Astrocyte of the spinal cord (primary cell): ENCODE data around the gene UBE2E2.

Experiments
- DNase-seq: peaks from one replicate; pipeline ENCODE4 v3.0.0; 2011; ENCODE audit warnings: low read depth, low spot score
- H3K4me3 ChIP-seq: 2 replicates; pipeline ENCODE4 v1.5.1; 2011; ENCODE audit warnings: low read depth, mild to moderate bottlenecking, low read length, moderate library complexity
- in situ Hi-C: cut with HindIII; loops from 2 replicates; pipeline ENCODE4 v1.10.0; 2017; ENCODE audit warnings: low sequenced_read_pairs
- TF ChIP-seq, protein P1 (sequence below): IDR thresholded peaks from 2 replicates; pipeline ENCODE4 v1.5.1; 2012; ENCODE audit warnings: low read depth, mild to moderate bottlenecking, low read length, inconsistent platforms

The UBE2E2 gene

DNA sequence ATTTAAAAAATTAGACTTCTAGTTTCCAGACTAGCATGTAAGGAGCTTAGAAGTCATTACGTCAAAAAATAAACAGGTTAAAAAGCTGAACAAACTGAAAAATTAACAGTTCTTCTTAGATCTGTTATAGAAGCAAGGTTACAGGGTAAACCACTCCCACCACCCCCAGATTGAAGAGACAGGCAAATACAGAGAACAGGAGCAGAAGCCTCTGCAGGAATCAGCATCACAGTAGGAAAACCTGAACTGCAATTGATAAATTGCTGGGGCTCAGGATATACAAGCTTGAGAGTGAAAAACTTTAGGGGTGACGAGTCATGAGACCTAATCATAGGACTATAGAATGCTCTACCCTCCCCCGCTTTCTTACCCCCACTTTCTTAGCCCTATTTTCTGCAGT is 222.3 kb downstream of the UBE2E2 start:
- H3K4me3 ChIP-seq, result no peak overlapping the region
- in situ Hi-C loops, result no loop called here
- no peak for DNase-seq
- TF ChIP-seq, protein P1, sequence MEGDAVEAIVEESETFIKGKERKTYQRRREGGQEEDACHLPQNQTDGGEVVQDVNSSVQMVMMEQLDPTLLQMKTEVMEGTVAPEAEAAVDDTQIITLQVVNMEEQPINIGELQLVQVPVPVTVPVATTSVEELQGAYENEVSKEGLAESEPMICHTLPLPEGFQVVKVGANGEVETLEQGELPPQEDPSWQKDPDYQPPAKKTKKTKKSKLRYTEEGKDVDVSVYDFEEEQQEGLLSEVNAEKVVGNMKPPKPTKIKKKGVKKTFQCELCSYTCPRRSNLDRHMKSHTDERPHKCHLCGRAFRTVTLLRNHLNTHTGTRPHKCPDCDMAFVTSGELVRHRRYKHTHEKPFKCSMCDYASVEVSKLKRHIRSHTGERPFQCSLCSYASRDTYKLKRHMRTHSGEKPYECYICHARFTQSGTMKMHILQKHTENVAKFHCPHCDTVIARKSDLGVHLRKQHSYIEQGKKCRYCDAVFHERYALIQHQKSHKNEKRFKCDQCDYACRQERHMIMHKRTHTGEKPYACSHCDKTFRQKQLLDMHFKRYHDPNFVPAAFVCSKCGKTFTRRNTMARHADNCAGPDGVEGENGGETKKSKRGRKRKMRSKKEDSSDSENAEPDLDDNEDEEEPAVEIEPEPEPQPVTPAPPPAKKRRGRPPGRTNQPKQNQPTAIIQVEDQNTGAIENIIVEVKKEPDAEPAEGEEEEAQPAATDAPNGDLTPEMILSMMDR, result no peak

DNA sequence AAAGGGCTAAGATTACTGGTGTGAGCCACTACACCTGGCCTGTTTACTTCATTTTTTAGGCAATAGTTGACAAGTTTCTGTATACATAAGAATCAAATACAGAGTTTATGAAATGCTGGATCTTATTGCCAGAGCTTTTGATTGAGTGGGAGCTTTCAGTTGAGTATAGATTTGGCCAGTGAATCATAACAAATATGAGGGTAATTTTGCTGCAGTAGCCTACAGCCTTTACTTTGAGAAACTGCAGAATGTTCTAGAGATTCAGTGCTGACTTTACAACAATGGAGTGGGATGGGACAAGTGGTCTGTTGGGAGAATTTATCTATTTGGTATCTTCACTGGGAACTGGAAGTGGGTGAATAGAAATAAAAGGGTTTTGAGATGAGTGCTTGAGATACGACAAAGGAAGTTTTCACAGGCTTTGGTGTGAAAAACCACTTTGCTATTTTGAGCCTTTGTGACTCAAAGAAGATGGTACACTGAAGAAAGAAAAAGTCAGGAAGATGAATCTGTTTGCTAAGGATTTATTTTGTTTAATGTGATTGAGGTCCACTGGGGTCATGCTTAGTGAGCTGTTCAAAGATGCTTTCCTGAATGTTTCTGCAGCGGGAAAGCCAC is 227.8 kb downstream of the UBE2E2 start:
- no peak overlapping the region for H3K4me3 ChIP-seq
- DNase-seq, result peak; percentile 18
- in situ Hi-C loops, result no loop called here
- TF ChIP-seq, protein P1, result no peak

DNA sequence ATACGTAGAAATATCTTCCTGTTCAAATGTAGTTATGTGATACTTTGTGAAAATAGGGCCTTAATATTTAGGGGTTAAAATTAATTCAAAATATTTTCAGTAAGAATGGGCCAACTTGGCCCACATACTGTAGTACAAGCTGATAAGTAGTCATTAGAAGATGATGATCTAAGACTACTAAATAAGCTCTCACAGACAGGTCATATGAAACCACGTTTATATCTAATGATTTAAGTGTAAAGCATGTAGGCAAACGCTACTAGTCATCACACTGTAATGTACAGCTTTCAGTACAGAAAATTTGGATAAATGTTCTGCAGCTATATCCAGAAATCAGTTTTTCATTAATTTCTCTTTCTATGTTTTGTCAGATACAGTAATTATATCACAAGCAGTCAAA is 228.6 kb downstream of the UBE2E2 start:
- H3K4me3 ChIP-seq, result no peak overlapping the region
- DNase-seq, result no peak
- TF ChIP-seq, protein P1, result no peak
- in situ Hi-C loops, result no loop called here

DNA sequence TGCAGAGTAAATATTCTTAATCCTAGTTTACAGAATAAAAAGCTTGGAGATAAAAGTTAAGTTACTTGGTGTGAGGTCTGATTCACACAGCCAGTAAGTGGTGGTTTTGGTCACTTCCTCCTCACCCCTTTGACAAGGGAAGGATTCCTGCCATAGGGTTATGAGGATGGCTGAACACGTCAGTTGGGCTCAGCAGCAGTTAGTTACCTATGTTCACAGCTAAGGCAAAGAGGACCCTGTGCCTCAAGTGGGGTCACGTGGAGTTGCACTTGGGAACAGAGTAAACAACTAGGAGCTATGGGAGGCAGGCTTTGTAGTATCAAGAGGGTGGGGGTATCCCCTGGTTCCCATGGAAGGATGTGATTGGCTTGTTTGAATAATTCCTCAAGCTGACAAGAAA is 232.2 kb downstream of the UBE2E2 start:
- in situ Hi-C loops, result no loop called here
- TF ChIP-seq, protein P1, result no peak
- H3K4me3 ChIP-seq, result no peak overlapping the region
- DNase-seq, result no peak

DNA sequence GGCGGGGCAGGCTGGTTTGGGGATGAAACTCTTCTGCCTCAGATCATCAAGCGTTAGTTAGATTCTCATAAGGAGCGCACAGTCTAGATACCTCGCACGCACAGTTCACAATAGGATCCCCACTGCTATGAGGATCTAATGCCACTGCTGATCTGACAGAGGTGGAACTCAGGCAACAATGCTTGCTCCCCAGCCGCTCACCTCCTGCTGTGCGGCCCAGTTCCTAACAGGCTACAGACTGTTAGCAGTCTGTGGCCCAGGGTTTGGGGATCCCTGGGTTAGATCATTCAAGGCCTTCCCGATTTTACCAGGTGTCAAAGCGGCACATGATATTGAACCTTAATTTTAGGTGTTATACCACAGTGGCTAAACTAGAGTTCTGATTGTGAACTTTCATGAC is 232.8 kb downstream of the UBE2E2 start:
- H3K4me3 ChIP-seq, result no peak overlapping the region
- TF ChIP-seq, protein P1, result no peak
- in situ Hi-C loops, result no loop called here
- no peak for DNase-seq

DNA sequence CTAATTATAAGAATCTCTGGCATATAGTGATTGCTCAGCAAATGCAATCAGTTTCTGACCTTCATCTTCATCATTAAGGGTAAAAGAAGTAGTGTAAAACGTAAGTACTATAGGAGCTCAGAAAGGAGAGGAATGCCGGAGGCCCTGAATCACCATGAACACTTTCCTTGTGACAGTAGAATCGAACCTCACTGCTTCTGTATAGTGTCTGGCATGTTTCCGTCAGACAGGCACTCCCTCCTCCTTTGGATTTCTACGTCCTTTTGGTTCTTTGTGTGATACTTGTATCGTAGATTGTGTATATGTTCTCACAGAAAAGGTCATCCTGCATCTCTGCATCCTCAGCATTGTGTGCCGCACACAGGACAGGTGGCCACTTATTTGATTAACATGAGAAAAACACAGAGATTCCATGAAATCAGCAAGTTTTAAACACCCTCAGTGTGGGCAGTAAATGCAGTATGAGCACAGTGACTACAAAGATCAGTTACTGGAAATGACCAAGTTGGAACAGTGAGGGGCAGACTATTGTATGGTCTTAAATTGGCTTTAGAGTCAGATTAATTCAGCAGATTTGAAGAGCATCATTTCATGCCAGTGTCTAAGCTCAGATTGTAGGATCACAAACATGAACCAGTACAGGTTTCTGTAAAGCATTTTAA is 234.5 kb downstream of the UBE2E2 start:
- TF ChIP-seq, protein P1, result no peak
- in situ Hi-C loops, result no loop called here
- no peak for DNase-seq
- no peak overlapping the region for H3K4me3 ChIP-seq
